ENCODE data around the gene PLEKHA8. TPM values are rescaled to one million over a fixed set of nuclear protein-coding genes. Genes with fewer than 3 reads are reported as not detected.
A peak's percentile ranks its signal among the peaks of the same experiment; 100 is the strongest.

The PLEKHA8 gene
- total RNA-seq, 1 donor: 13.8 TPM

DNA sequence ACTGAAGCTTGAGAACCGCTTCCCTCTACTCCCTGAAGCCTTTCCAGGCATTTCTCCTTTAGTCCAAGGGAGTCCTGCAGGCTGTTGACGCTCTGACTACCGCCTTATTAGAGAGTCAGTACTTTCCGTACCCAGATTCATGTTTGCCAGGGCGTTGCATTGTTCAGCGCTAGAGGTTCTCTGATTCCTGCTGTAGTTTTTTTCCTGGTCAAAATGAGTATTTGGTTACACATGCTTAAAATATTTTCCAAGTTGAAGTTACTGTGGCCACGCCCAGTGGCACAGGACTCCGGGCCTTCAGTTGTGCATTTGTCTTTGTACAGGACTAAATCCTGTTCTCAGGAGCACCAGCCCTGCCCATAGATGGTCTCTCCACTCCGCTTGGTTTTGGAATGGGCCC is 114.5 kb downstream of the PLEKHA8 start:
- peak overlapping the region; percentile 71 for H2AFZ ChIP-seq (ENCODE audit: low read length)
- TF ChIP-seq, protein P1, sequence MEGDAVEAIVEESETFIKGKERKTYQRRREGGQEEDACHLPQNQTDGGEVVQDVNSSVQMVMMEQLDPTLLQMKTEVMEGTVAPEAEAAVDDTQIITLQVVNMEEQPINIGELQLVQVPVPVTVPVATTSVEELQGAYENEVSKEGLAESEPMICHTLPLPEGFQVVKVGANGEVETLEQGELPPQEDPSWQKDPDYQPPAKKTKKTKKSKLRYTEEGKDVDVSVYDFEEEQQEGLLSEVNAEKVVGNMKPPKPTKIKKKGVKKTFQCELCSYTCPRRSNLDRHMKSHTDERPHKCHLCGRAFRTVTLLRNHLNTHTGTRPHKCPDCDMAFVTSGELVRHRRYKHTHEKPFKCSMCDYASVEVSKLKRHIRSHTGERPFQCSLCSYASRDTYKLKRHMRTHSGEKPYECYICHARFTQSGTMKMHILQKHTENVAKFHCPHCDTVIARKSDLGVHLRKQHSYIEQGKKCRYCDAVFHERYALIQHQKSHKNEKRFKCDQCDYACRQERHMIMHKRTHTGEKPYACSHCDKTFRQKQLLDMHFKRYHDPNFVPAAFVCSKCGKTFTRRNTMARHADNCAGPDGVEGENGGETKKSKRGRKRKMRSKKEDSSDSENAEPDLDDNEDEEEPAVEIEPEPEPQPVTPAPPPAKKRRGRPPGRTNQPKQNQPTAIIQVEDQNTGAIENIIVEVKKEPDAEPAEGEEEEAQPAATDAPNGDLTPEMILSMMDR (IDR thresholded peaks at IDR 0.05; ENCODE audit: extremely low read depth, low read depth, low read length): no peak
- no peaks in the 10 kb centered on the region for H3K36me3 ChIP-seq (ENCODE audit: insufficient read depth, low read length)
- no peaks in the 10 kb centered on the region for H3K27me3 ChIP-seq (ENCODE audit: insufficient read depth, low read length)
- H3K4me2 ChIP-seq (ENCODE audit: insufficient read depth, low read length): peak overlapping the region; percentile 52
- peaks cover 13% of the 10 kb centered on the region for H3K4me1 ChIP-seq (ENCODE audit: insufficient read depth, low read length)
- peak; percentile 85 for DNase-seq (ENCODE audit: insufficient read length, low spot score, missing footprints)
- H3K79me2 ChIP-seq (ENCODE audit: insufficient read depth, low read length): peaks cover 30% of the 10 kb centered on the region
- peak overlapping the region; percentile 1 for H3K27ac ChIP-seq (ENCODE audit: low read depth, low read length)
- no peaks in the 10 kb centered on the region for H3K9me3 ChIP-seq (ENCODE audit: low read depth, low read length)
- no peak overlapping the region for H3K4me3 ChIP-seq (ENCODE audit: insufficient read depth, low read length)
- peaks cover 3% of the 10 kb centered on the region for H4K20me1 ChIP-seq (ENCODE audit: insufficient read depth, low read length)

DNA sequence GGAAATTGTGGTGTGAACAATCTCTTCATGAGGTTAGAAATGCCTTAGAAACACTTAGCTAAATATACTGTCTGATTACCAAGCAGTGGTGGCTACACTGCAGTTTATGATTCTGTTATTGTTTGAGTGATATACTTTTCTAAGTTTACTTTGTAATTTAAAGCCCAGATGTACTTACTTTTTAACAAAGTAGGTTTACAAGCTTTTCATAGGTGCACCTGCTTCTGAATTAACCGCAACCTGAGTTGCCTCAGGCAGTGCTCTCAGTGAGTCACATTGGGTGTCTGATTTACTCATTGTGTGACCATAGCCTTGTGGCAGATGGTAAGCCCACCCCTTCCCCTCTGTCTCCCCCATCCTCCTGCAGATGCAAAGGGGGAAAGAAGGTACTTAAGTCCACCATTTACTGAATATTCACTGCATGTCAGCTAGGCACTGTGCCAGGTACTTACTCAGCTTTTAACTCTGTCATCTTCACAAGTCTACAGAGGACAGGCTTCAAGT is 115.6 kb downstream of the PLEKHA8 start:
- H3K79me2 ChIP-seq (ENCODE audit: insufficient read depth, low read length): peaks cover 30% of the 10 kb centered on the region

DNA sequence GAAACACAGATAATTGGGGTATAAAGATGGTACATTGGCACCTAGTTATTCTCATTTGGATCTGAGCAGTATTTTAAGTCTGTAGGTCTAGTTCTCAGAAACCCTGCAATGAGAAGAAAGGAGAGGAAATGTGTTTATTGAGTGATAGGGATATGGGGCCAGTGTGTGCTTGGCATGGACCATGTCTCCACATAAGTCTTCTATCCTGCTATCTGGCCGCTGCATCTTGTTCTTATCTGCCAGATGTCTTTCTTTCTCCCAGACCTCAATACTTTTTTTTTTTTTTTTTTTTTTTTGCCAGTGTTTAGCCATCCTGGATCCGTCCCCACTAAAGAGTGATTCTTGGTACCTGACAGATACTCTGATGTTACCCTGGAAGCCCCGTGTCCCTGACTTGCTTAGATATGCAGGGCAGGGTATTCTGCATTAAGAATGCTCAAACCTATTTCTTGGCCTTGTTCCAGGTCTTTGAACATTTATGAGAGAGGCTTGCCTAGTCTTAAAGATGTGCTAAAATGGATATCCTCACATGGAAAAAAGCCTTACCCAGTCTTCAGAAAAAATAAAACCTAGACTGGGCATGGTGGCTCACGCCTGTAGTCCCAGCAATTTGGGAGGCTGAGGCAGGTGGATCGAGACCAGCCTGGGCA is 116.6 kb downstream of the PLEKHA8 start:
- Histone ChIP-seq H2AFZ (ENCODE audit: low read length) (no peak overlapping the region), H3K27ac (ENCODE audit: low read depth, low read length) (no peak overlapping the region), H3K79me2 (ENCODE audit: insufficient read depth, low read length) (peaks cover 26% of the 10 kb centered on the region), H4K20me1 (ENCODE audit: insufficient read depth, low read length) (peaks cover 5% of the 10 kb centered on the region), H3K36me3 (ENCODE audit: insufficient read depth, low read length) (no peaks in the 10 kb centered on the region), H3K4me1 (ENCODE audit: insufficient read depth, low read length) (peaks cover 13% of the 10 kb centered on the region), H3K4me2 (ENCODE audit: insufficient read depth, low read length) (no peak overlapping the region), H3K27me3 (ENCODE audit: insufficient read depth, low read length) (no peaks in the 10 kb centered on the region), H3K4me3 (ENCODE audit: insufficient read depth, low read length) (no peak overlapping the region), H3K9me3 (ENCODE audit: low read depth, low read length) (no peaks in the 10 kb centered on the region)
- TF ChIP-seq, protein P1 (IDR thresholded peaks at IDR 0.05; ENCODE audit: extremely low read depth, low read depth, low read length): no peak
- no peak for DNase-seq (ENCODE audit: insufficient read length, low spot score, missing footprints)

More for the DNA sequence above, 115.6 kb downstream of the PLEKHA8 start:
- no peaks in the 10 kb centered on the region for H3K36me3 ChIP-seq (ENCODE audit: insufficient read depth, low read length)
- H3K4me2 ChIP-seq (ENCODE audit: insufficient read depth, low read length): no peak overlapping the region
- no peak overlapping the region for H3K4me3 ChIP-seq (ENCODE audit: insufficient read depth, low read length)
- TF ChIP-seq, protein P1 (IDR thresholded peaks at IDR 0.05; ENCODE audit: extremely low read depth, low read depth, low read length): no peak
- DNase-seq (ENCODE audit: insufficient read length, low spot score, missing footprints): peak; percentile 39
- H3K4me1 ChIP-seq (ENCODE audit: insufficient read depth, low read length): peaks cover 13% of the 10 kb centered on the region
- no peaks in the 10 kb centered on the region for H3K27me3 ChIP-seq (ENCODE audit: insufficient read depth, low read length)
- H2AFZ ChIP-seq (ENCODE audit: low read length): no peak overlapping the region
- H3K9me3 ChIP-seq (ENCODE audit: low read depth, low read length): no peaks in the 10 kb centered on the region
- H4K20me1 ChIP-seq (ENCODE audit: insufficient read depth, low read length): peaks cover 3% of the 10 kb centered on the region
- H3K27ac ChIP-seq (ENCODE audit: low read depth, low read length): no peak overlapping the region

DNA sequence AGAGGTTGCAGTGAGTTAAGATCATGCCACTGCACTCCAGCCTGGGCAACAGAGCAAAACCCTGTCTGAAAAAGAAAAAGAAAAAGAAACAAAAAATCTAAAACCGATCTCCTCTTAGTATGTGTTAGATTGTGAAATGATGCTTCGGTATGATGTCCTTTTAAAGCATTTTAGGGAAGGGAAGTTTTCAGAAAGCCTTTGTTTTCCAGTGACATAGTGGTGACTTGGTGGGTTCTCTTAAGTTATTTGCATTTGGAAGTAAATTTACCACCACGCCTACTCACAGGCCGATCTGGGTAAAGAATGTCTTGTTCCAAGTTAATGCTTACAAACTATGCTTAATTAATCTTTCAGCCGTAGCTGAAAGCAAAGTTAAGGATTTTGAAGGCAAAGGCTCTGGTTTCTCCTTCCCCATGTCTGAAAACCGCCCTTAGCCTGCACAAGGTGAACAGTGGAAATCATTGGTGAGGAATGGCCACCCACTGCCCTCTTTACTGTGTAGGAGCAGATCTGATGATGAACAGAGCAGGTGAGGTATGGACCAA is 117.3 kb downstream of the PLEKHA8 start:
- no peak overlapping the region for H3K4me3 ChIP-seq (ENCODE audit: insufficient read depth, low read length)
- no peak overlapping the region for H3K4me2 ChIP-seq (ENCODE audit: insufficient read depth, low read length)
- TF ChIP-seq, protein P1 (IDR thresholded peaks at IDR 0.05; ENCODE audit: extremely low read depth, low read depth, low read length): no peak
- H3K4me1 ChIP-seq (ENCODE audit: insufficient read depth, low read length): peaks cover 13% of the 10 kb centered on the region
- H3K9me3 ChIP-seq (ENCODE audit: low read depth, low read length): no peaks in the 10 kb centered on the region
- no peak for DNase-seq (ENCODE audit: insufficient read length, low spot score, missing footprints)
- no peaks in the 10 kb centered on the region for H3K27me3 ChIP-seq (ENCODE audit: insufficient read depth, low read length)
- no peaks in the 10 kb centered on the region for H3K36me3 ChIP-seq (ENCODE audit: insufficient read depth, low read length)
- no peak overlapping the region for H2AFZ ChIP-seq (ENCODE audit: low read length)
- peaks cover 22% of the 10 kb centered on the region for H3K79me2 ChIP-seq (ENCODE audit: insufficient read depth, low read length)
- H4K20me1 ChIP-seq (ENCODE audit: insufficient read depth, low read length): peaks cover 5% of the 10 kb centered on the region
- no peak overlapping the region for H3K27ac ChIP-seq (ENCODE audit: low read depth, low read length)

Data from osteoblast (primary cell).